NB4 (cell line): ENCODE measurements around the gene OCLN.
"Not testable (repeated sequence)": the region's sequence is repeated elsewhere in the genome, so short reads cannot be mapped to it uniquely, and the experiment has no call there.

Experiments used
- DNase-seq: peaks from one replicate; pipeline ENCODE4 v3.0.0; 2010; ENCODE audit warnings: low read depth
- H3K4me3 ChIP-seq: one replicate; pipeline ENCODE4 v1.5.1; 2011; ENCODE audit warnings: mild to moderate bottlenecking, low read depth, low read length, moderate library complexity
- CTCF ChIP-seq: IDR thresholded peaks from one replicate; pipeline ENCODE4 v1.5.1; 2012; ENCODE audit warnings: low read depth, low read length
- MAX ChIP-seq: IDR thresholded peaks from 2 replicates; pipeline ENCODE4 v1.6.1; 2011; ENCODE audit warnings: low read depth, low read length
- MYC ChIP-seq: IDR thresholded peaks from 2 replicates; pipeline ENCODE4 v1.6.1; 2011; ENCODE audit warnings: low read depth, low read length
- POLR2A ChIP-seq: IDR thresholded peaks from 2 replicates; pipeline ENCODE4 v1.6.1; 2011; ENCODE audit warnings: mild to moderate bottlenecking; ENCODE audit not compliant: insufficient read length; ENCODE audit errors: extremely low read depth

OCLN gene

DNA sequence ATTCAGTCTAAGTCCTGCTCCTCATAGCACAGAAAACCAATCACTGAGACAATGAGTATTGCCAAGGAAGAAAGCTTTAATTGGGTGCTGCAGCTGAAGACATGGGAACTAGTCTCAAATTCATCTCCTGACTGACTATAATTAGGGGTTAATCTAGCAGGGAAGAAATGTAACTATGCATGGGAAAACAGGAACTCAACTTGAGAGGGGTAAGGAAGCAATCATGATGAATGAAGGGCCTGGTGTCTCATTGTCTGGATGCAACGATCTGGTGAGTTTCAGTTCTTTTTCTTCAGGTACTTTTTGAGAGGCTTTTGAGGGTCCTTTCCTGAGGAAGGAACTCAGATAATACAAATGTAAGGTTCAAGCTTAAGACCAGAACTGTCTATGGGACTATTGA is 24.0 kb upstream of the OCLN start:
- H3K4me3 ChIP-seq: no peak overlapping the region
- DNase-seq: no peak
- TF ChIP-seq MAX: no peak
- no peak for TF ChIP-seq MYC
- no peak for TF ChIP-seq POLR2A
- TF ChIP-seq CTCF: no peak

DNA sequence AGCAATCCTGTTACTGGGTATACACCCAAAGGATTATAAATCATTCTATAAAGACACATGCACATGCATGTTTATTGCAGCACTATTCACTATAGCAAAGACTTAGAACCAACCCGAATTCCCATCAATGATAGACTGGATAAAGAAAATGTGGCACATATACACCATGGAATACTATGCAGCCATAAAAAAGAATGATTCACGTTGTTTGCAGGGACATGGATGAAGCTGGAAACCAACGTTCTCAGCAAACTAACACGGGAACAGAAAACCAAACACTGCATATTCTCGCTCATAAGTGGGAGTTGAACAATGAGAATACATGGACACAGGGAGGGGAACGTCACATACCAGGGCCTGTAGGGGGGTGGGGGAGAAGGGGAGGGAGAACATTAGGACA is 21.1 kb upstream of the OCLN start:
- not testable (repeated sequence) for H3K4me3 ChIP-seq

GRCh38 chr5:69472535-69473143 is 20.0 kb upstream of the OCLN start:
- not testable (repeated sequence) for DNase-seq, H3K4me3 ChIP-seq

More for the DNA sequence above, 21.1 kb upstream of the OCLN start:
- DNase-seq: not testable (repeated sequence)

GRCh38 chr5:69477170-69477569 is 15.4 kb upstream of the OCLN start:
- TF ChIP-seq MYC (no peak), MAX (no peak), CTCF (no peak), POLR2A (no peak)
- DNase-seq: no peak
- H3K4me3 ChIP-seq: no peak overlapping the region

DNA sequence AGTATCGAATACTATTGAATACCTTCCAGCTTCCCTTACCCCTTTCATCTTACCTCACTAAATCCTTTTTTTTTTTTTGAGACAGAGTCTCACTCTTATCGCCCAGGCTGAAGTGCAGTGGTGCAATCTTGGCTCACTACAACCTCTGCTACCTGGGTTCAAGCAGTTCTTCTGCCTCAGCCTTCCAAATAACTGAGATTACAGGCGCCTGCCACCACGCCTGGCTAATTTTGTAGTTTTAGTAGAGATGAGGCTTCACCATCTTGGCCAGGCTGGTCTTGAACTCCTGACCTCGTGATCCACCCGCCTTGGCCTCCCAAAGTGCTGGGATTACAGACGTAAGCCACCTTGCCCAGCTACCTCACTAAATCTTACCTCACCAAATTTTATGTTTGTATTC is 14.3 kb upstream of the OCLN start:
- DNase-seq, H3K4me3 ChIP-seq: not testable (repeated sequence)

GRCh38 chr5:69484891-69485290 is 7.7 kb upstream of the OCLN start:
- no peak for DNase-seq
- TF ChIP-seq POLR2A (no peak), MYC (no peak), MAX (no peak), CTCF (no peak)
- H3K4me3 ChIP-seq: no peak overlapping the region

DNA sequence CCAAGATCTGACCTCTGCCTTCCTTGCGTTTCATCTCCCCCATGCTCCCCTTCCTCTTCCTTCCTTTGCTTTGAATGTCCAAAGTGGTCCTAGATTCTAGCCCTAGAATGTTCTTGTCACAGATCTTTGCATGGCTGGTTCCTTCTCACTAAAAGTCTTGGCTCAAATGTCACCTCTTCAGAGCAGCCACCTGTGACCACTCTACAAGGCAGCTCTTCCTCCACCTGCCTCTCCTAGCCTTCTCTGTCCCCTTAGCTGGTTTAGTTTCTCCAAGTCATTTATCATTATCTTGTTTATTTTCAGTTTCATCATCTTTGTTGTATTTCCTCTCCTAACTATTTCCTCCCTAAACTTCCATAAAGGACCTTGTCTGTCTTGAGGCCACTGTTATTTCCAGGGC is 7.1 kb upstream of the OCLN start:
- no peak for TF ChIP-seq CTCF
- no peak for TF ChIP-seq MYC
- no peak for TF ChIP-seq MAX
- no peak for TF ChIP-seq POLR2A
- no peak for DNase-seq
- no peak overlapping the region for H3K4me3 ChIP-seq

DNA sequence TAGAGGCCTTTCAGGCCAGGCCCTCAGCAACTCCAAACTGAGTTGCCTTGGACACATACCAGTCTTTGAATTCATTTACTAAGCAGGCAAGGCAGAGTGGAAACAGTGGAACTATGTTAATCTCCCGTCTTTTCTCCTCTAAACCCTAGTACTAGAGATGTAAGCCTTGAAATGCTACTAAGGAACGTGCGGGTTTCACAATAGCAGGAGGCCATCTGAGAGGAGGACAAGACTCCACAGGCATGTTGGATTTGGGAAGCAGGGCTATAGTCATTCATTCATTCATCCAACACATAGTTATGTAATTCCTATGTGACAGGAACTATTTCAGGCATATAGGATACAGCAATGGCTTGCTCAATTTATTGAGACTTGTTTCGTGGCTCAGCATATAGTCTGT is 3.3 kb upstream of the OCLN start:
- TF ChIP-seq POLR2A (no peak), MAX (no peak), MYC (no peak), CTCF (no peak)

More for the DNA sequence above, 3.3 kb upstream of the OCLN start:
- no peak overlapping the region for H3K4me3 ChIP-seq
- no peak for DNase-seq
